ENCODE data around the gene TMTC1.

TMTC1 gene

GRCh38 chr12:29620030-29620429, 163.7 kb downstream of the TMTC1 start:
- Histone ChIP-seq H3K36me3 (ENCODE audit: control insufficient read depth in 1 of 2, insufficient read depth in 2 of 2, low read length in 2 of 2) (no peaks in the 10 kb centered on the region), H3K27me3 (ENCODE audit: insufficient read depth, low read length) (no peaks in the 10 kb centered on the region), H3K14ac (ENCODE audit: low read length) (no peak overlapping the region), H2BK5ac (ENCODE audit: low read depth, low read length, poor library complexity) (peak overlapping the region; percentile 27), H4K12ac (ENCODE audit: low read depth, low read length) (no peak overlapping the region), H3K79me2 (ENCODE audit: control insufficient read depth, insufficient read depth, low read length, poor library complexity) (peaks cover 2% of the 10 kb centered on the region), H3K27ac (ENCODE audit: low read depth, low read length) (no peak overlapping the region), H2BK12ac (ENCODE audit: low read length) (peak overlapping the region; percentile 54), H4K91ac (ENCODE audit: low read depth, low read length) (peak overlapping the region; percentile 74), H3K23ac (ENCODE audit: low read length) (no peak overlapping the region), H2BK120ac (ENCODE audit: insufficient read depth, low read length, poor library complexity) (no peak overlapping the region), H3K4ac (ENCODE audit: low read depth, low read length) (no peak overlapping the region), H2AFZ (ENCODE audit: insufficient read depth, low read length, poor library complexity) (no peak overlapping the region), H4K8ac (ENCODE audit: low read depth, low read length) (peak overlapping the region; percentile 29), H3K4me1 (ENCODE audit: control insufficient read depth in 1 of 2, insufficient read depth in 2 of 2, low read length in 2 of 2) (peaks cover 0 to 7% of the 10 kb centered on the region in 2 experiments), H2AK5ac (ENCODE audit: low read length) (peak overlapping the region; percentile 41), H3K4me3 (ENCODE audit: low read depth, low read length) (no peak overlapping the region), H3K79me1 (ENCODE audit: low read length) (peaks cover 3% of the 10 kb centered on the region), H3K9ac (ENCODE audit: low read length) (no peak overlapping the region), H3K9me3 (ENCODE audit: insufficient read depth, low read depth, low read length) (no peaks in the 10 kb centered on the region), H3K4me2 (ENCODE audit: low read length) (no peak overlapping the region), H3K18ac (ENCODE audit: low read length) (no peak overlapping the region)
- WGBS (ENCODE audit: extremely low coverage, insufficient coverage, insufficient read length) = no CpG with 5 or more reads among the region's 1 CpG
- DNase-seq = no peak

- no peak overlapping the region for H3K4me2 ChIP-seq (ENCODE audit: low read length)
- H3K27me3 ChIP-seq (ENCODE audit: insufficient read depth, low read length) = no peaks in the 10 kb centered on the region
- peaks cover 3% of the 10 kb centered on the region for H3K79me1 ChIP-seq (ENCODE audit: low read length)
- H3K4me3 ChIP-seq (ENCODE audit: low read depth, low read length) = no peak overlapping the region
- H2BK5ac ChIP-seq (ENCODE audit: low read depth, low read length, poor library complexity) = no peak overlapping the region
- no CpG with 5 or more reads among the region's 1 CpG for WGBS (ENCODE audit: extremely low coverage, insufficient coverage, insufficient read length)
- H3K79me2 ChIP-seq (ENCODE audit: control insufficient read depth, insufficient read depth, low read length, poor library complexity) = peaks cover 2% of the 10 kb centered on the region
- no peak for DNase-seq
- H3K4me1 ChIP-seq (ENCODE audit: control insufficient read depth in 1 of 2, insufficient read depth in 2 of 2, low read length in 2 of 2) = peaks cover 0 to 2% of the 10 kb centered on the region in 2 experiments
- no peak overlapping the region for H4K12ac ChIP-seq (ENCODE audit: low read depth, low read length)
- H4K8ac ChIP-seq (ENCODE audit: low read depth, low read length) = no peak overlapping the region
- H2BK120ac ChIP-seq (ENCODE audit: insufficient read depth, low read length, poor library complexity) = no peak overlapping the region
- no peak overlapping the region for H3K4ac ChIP-seq (ENCODE audit: low read depth, low read length)
- no peak overlapping the region for H3K14ac ChIP-seq (ENCODE audit: low read length)
- no peak overlapping the region for H2BK12ac ChIP-seq (ENCODE audit: low read length)
- H2AK5ac ChIP-seq (ENCODE audit: low read length) = no peak overlapping the region
- no peak overlapping the region for H3K23ac ChIP-seq (ENCODE audit: low read length)
- H3K27ac ChIP-seq (ENCODE audit: low read depth, low read length) = no peak overlapping the region
- H2AFZ ChIP-seq (ENCODE audit: insufficient read depth, low read length, poor library complexity) = no peak overlapping the region
- no peak overlapping the region for H3K9ac ChIP-seq (ENCODE audit: low read length)
- peaks cover 1% of the 10 kb centered on the region for H3K9me3 ChIP-seq (ENCODE audit: insufficient read depth, low read depth, low read length)
- no peak overlapping the region for H4K91ac ChIP-seq (ENCODE audit: low read depth, low read length)
- H3K36me3 ChIP-seq (ENCODE audit: control insufficient read depth in 1 of 2, insufficient read depth in 2 of 2, low read length in 2 of 2) = no peaks in the 10 kb centered on the region
- H3K18ac ChIP-seq (ENCODE audit: low read length) = no peak overlapping the region
Observed at GRCh38 chr12:29617407-29617803, 166.3 kb downstream of the TMTC1 start.

GRCh38 chr12:29616664-29617406, 166.9 kb downstream of the TMTC1 start:
- Histone ChIP-seq H4K12ac (ENCODE audit: low read depth, low read length) (no peak overlapping the region), H3K4me3 (ENCODE audit: low read depth, low read length) (no peak overlapping the region), H2AK5ac (ENCODE audit: low read length) (no peak overlapping the region), H4K8ac (ENCODE audit: low read depth, low read length) (no peak overlapping the region), H3K79me1 (ENCODE audit: low read length) (peaks cover 3% of the 10 kb centered on the region), H3K4me2 (ENCODE audit: low read length) (no peak overlapping the region), H3K36me3 (ENCODE audit: control insufficient read depth in 1 of 2, insufficient read depth in 2 of 2, low read length in 2 of 2) (no peaks in the 10 kb centered on the region), H3K27me3 (ENCODE audit: insufficient read depth, low read length) (no peaks in the 10 kb centered on the region), H3K18ac (ENCODE audit: low read length) (no peak overlapping the region), H3K79me2 (ENCODE audit: control insufficient read depth, insufficient read depth, low read length, poor library complexity) (peaks cover 2% of the 10 kb centered on the region), H3K4me1 (ENCODE audit: control insufficient read depth in 1 of 2, insufficient read depth in 2 of 2, low read length in 2 of 2) (peaks cover 2% of the 10 kb centered on the region in 2 experiments), H3K4ac (ENCODE audit: low read depth, low read length) (no peak overlapping the region), H3K23ac (ENCODE audit: low read length) (no peak overlapping the region), H2AFZ (ENCODE audit: insufficient read depth, low read length, poor library complexity) (no peak overlapping the region), H4K91ac (ENCODE audit: low read depth, low read length) (no peak overlapping the region), H3K14ac (ENCODE audit: low read length) (no peak overlapping the region), H3K9ac (ENCODE audit: low read length) (no peak overlapping the region), H3K27ac (ENCODE audit: low read depth, low read length) (no peak overlapping the region), H2BK5ac (ENCODE audit: low read depth, low read length, poor library complexity) (no peak overlapping the region), H2BK120ac (ENCODE audit: insufficient read depth, low read length, poor library complexity) (no peak overlapping the region), H3K9me3 (ENCODE audit: insufficient read depth, low read depth, low read length) (peaks cover 1% of the 10 kb centered on the region), H2BK12ac (ENCODE audit: low read length) (no peak overlapping the region)
- no CpG with 5 or more reads among the region's 6 CpGs for WGBS (ENCODE audit: extremely low coverage, insufficient coverage, insufficient read length)
- no peak for DNase-seq

- H3K79me1 ChIP-seq (ENCODE audit: low read length) = no peaks in the 10 kb centered on the region
- H3K4ac ChIP-seq (ENCODE audit: low read depth, low read length) = no peak overlapping the region
- H2BK120ac ChIP-seq (ENCODE audit: insufficient read depth, low read length, poor library complexity) = no peak overlapping the region
- H3K18ac ChIP-seq (ENCODE audit: low read length) = no peak overlapping the region
- peaks cover 1% of the 10 kb centered on the region for H3K9me3 ChIP-seq (ENCODE audit: insufficient read depth, low read depth, low read length)
- no peak overlapping the region for H4K12ac ChIP-seq (ENCODE audit: low read depth, low read length)
- H2BK12ac ChIP-seq (ENCODE audit: low read length) = no peak overlapping the region
- no peak overlapping the region for H3K4me2 ChIP-seq (ENCODE audit: low read length)
- no peak overlapping the region for H4K8ac ChIP-seq (ENCODE audit: low read depth, low read length)
- no peak overlapping the region for H3K14ac ChIP-seq (ENCODE audit: low read length)
- H3K4me1 ChIP-seq (ENCODE audit: control insufficient read depth in 1 of 2, insufficient read depth in 2 of 2, low read length in 2 of 2) = peaks cover 2% of the 10 kb centered on the region in 2 experiments
- no peaks in the 10 kb centered on the region for H3K36me3 ChIP-seq (ENCODE audit: control insufficient read depth in 1 of 2, insufficient read depth in 2 of 2, low read length in 2 of 2)
- no peak overlapping the region for H3K23ac ChIP-seq (ENCODE audit: low read length)
- H2AK5ac ChIP-seq (ENCODE audit: low read length) = no peak overlapping the region
- no peak overlapping the region for H2AFZ ChIP-seq (ENCODE audit: insufficient read depth, low read length, poor library complexity)
- H3K79me2 ChIP-seq (ENCODE audit: control insufficient read depth, insufficient read depth, low read length, poor library complexity) = no peaks in the 10 kb centered on the region
- no peak overlapping the region for H3K9ac ChIP-seq (ENCODE audit: low read length)
- no peak overlapping the region for H2BK5ac ChIP-seq (ENCODE audit: low read depth, low read length, poor library complexity)
- no peaks in the 10 kb centered on the region for H3K27me3 ChIP-seq (ENCODE audit: insufficient read depth, low read length)
- no peak overlapping the region for H3K4me3 ChIP-seq (ENCODE audit: low read depth, low read length)
- H4K91ac ChIP-seq (ENCODE audit: low read depth, low read length) = no peak overlapping the region
- no CpG with 5 or more reads among the region's 2 CpGs for WGBS (ENCODE audit: extremely low coverage, insufficient coverage, insufficient read length)
- no peak overlapping the region for H3K27ac ChIP-seq (ENCODE audit: low read depth, low read length)
- DNase-seq = no peak
Observed at GRCh38 chr12:29614694-29615325, 168.9 kb downstream of the TMTC1 start.

Data from trophoblast cell (in vitro differentiated cells and primary cell).